Smooth muscle cell of the pulmonary artery (primary cell): ENCODE data around the gene TYROBP. TPM values are rescaled to one million over a fixed set of nuclear protein-coding genes. Genes with fewer than 3 reads are reported as not detected.

Source experiments
- total RNA-seq: library from RNA; depleted of rRNA; stranded (reverse); fragments of >200 nt; gene quantifications from 2 replicates; pipeline ENCODE4 v1.2.3, GENCODE V29; 2014

Gene TYROBP
- total RNA-seq = not detected in 2 replicates

DNA sequence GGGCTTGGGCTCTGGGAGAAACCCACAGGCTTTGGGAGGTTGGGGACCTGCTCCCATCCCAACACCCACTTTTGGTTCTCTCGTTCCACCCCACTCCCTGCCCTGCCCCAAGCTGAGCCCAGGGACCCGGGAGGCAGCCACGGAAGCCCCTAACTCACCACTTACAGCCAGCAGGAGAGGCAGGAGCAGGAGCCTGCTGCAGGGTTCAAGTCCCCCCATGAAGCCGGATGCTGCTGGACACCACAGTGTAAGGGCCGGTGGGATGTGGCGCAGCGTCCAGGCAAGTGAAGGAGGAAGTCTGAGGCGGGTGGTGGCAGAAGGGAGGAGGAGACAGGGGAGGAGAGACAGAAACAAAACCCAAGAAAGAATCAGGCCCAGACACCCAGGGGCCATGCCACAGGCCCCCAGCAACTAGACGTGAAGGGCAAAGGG lies at the start of gene TYROBP:
TSS of gene TYROBP (minus strand) at position 286 of the 432 bp plus-strand sequence. CDS start at position 219, 67 bp downstream.

GRCh38 chr19:35935911-35936737 lies 28.0 kb upstream of the TYROBP start, which contains the start of gene LRFN3:
TSS of gene LRFN3 (plus strand) at chr19:35936374. CDS start at chr19:35939426, 3,052 bp downstream.

GRCh38 chr19:35901854-35902661 lies 6.0 kb downstream of the TYROBP start, which contains the start of gene HCST:
TSS of gene HCST (plus strand) at chr19:35902529. CDS start at chr19:35902594, 65 bp downstream.

DNA sequence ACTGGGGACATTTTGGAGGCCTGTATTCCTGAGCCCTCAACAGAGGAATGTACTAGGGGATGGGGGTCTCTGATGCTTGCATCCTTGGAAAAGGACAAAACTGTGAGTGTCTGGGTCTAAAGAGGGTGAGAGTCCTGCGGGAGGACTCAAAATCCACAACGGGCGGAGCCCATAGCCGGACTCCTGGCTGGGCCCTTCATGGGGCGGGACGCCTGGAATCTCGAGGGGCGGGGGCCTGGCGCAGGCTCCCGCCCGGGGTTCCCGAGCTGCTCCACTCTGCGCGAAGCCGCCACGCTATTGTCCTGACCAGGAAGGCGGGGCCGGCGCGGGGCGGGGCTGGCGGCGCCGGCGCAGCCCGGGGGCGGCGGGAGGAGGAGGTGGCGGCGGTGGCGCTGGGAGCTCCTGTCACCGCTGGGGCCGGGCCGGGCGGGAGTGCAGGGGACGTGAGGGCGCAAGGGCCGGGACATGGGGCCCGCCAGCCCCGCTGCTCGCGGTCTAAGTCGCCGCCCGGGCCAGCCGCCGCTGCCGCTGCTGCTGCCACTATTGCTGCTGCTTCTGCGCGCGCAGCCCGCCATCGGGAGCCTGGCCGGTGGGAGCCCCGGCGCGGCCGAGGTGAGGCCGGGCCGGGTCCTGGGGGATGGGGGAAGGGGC lies 39.8 kb downstream of the TYROBP start, which contains the start of gene APLP1:
TSS of gene APLP1 (plus strand) at position 403 of the 651 bp plus-strand sequence. CDS start at position 466, 63 bp downstream.

DNA sequence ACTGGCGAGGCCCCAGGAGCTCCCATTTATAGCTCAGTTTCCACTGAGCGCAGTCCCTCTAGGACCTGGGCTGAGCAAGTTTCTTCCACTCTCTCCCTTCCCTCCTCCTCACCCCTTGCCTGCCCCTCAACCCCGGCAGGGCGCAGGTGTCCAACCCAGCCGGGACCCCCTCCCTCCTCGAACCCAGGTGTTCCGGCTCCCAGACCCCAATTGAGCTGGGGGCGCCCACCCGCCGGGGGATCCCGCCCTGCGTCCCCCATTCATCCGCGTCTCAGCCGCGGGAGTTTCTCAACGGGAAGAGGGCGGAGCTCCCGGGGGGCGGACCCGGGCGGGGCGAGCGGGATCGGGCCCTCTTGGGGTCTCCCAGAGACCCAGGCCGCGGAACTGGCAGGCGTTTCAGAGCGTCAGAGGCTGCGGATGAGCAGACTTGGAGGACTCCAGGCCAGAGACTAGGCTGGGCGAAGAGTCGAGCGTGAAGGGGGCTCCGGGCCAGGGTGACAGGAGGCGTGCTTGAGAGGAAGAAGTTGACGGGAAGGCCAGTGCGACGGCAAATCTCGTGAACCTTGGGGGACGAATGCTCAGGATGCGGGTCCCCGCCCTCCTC lies 51.4 kb downstream of the TYROBP start, which contains the start of gene KIRREL2:
TSS of gene KIRREL2 (plus strand) at position 366 of the 604 bp plus-strand sequence. CDS start at position 575, 209 bp downstream.

Other genes starting within 250 kb of the TYROBP start
- 0.10 and 0.13 TPM in 2 replicates for gene UPK1A, start 241.8 kb downstream of the TYROBP start, total RNA-seq
- gene ZBTB32, start 203.7 kb downstream of the TYROBP start, total RNA-seq = not detected in 2 replicates
- 10.3 and 15.1 TPM in 2 replicates for gene KMT2B, start 190.3 kb downstream of the TYROBP start, total RNA-seq
- 0.73 and 0.85 TPM in 2 replicates for gene IGFLR1, start 165.8 kb downstream of the TYROBP start, total RNA-seq
- 6.1 and 8.9 TPM in 2 replicates for gene U2AF1L4, start 162.9 kb downstream of the TYROBP start, total RNA-seq
- 12.4 and 17.2 TPM in 2 replicates for gene PSENEN, start 162.6 kb downstream of the TYROBP start, total RNA-seq
- gene LIN37, start 159.7 kb downstream of the TYROBP start, total RNA-seq = 9.0 and 10.0 TPM in 2 replicates
- 106 and 161 TPM in 2 replicates for gene HSPB6, start 151.3 kb downstream of the TYROBP start, total RNA-seq
- 5.4 and 6.3 TPM in 2 replicates for gene PROSER3, start 150.1 kb downstream of the TYROBP start, total RNA-seq
- gene ARHGAP33, start 132.7 kb downstream of the TYROBP start, total RNA-seq = 3.1 and 5.5 TPM in 2 replicates
- not detected in 2 replicates for gene PRODH2, start 95.5 kb downstream of the TYROBP start, total RNA-seq
- gene NPHS1, start 55.8 kb downstream of the TYROBP start, total RNA-seq = not detected in 2 replicates
- not detected in 2 replicates for gene KIRREL2, start 51.4 kb downstream of the TYROBP start, total RNA-seq
- gene APLP1, start 39.7 kb downstream of the TYROBP start, total RNA-seq = 23.2 and 28.9 TPM in 2 replicates
- gene NFKBID, start 7.8 kb downstream of the TYROBP start, total RNA-seq = 2.5 and 5.2 TPM in 2 replicates
- 0.46 and 1.2 TPM in 2 replicates for gene HCST, start 5.8 kb downstream of the TYROBP start, total RNA-seq
- gene LRFN3, start 28.1 kb upstream of the TYROBP start, total RNA-seq = 5.1 and 7.1 TPM in 2 replicates
- gene SDHAF1, start 86.9 kb upstream of the TYROBP start, total RNA-seq = 7.7 and 8.0 TPM in 2 replicates
- 0.13 and 0.20 TPM in 2 replicates for gene SYNE4, start 100.5 kb upstream of the TYROBP start, total RNA-seq
- 12.6 and 18.2 TPM in 2 replicates for gene ALKBH6, start 105.9 kb upstream of the TYROBP start, total RNA-seq
- gene CLIP3, start 124.6 kb upstream of the TYROBP start, total RNA-seq = 31.5 and 42.9 TPM in 2 replicates
- 3.3 and 5.5 TPM in 2 replicates for gene THAP8, start 146.0 kb upstream of the TYROBP start, total RNA-seq
- gene WDR62, start 146.6 kb upstream of the TYROBP start, total RNA-seq = 1.7 and 2.3 TPM in 2 replicates
- not detected in 2 replicates for gene OVOL3, start 202.8 kb upstream of the TYROBP start, total RNA-seq
- 65.5 and 83.0 TPM in 2 replicates for gene POLR2I, start 206.6 kb upstream of the TYROBP start, total RNA-seq
- gene TBCB, start 207.2 kb upstream of the TYROBP start, total RNA-seq = 172 and 201 TPM in 2 replicates
- 461 and 505 TPM in 2 replicates for gene CAPNS1, start 231.8 kb upstream of the TYROBP start, total RNA-seq
- 13.2 and 34.2 TPM in 2 replicates for gene COX7A1, start 244.2 kb upstream of the TYROBP start, total RNA-seq